NCI-H187 treated with DMSO at 0.1 percent for 48 hours (cell line): Measurements from ENCODE around the gene RILPL1.
"Not testable (repeated sequence)": the region's sequence is repeated elsewhere in the genome, so short reads cannot be mapped to it uniquely, and the experiment has no call there.

Experiments
- DNase-seq: peaks from one replicate; lab custom pipeline; 2025; lab: John Stamatoyannopoulos, UW

The RILPL1 gene

GRCh38 chr12:123492339-123493039 is 41.0 kb downstream of the RILPL1 start:
- not testable (repeated sequence) for DNase-seq

- no peak for DNase-seq
Observed at GRCh38 chr12:123491481-123491880, 42.0 kb downstream of the RILPL1 start.

DNA sequence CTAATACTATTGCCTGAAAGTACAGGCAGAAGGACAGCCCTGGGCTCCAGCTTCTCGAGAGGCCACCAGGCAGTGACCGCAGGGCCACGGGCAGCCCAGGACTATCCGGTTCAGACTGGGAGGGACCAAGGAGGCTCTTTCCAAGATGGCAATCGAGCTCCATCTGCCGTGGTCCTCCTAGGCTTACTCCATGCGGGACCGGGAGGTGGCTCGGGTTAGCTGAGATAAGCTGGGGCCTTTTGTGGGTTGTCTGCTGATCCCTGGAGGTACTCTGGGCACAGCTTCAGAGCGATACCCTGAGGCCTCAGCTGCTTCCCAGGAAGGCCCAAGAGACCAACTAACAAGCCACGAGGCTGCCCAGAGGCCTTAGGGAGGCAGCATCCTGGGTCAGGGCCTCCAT is 42.5 kb downstream of the RILPL1 start:
- no peak for DNase-seq

DNA sequence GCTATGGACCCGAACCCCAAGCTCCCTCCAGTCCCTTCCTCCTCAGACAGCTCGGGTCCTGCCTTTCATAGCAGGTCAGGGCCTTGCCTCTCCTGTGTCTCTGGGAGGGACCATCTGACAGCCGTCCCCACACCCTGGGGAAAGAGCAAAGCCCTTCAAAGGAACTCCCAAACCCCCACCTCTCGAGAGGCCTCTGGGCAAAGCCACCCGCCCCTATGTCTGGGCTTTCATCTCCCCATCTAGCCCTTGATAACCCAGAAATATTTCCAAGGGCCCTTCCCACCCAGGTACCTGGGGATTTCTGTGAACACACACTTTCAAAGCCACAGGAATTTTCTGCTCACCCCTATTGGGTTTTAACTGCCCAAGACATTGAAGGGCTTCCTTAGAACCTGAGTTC is 43.4 kb downstream of the RILPL1 start:
- no peak for DNase-seq

DNA sequence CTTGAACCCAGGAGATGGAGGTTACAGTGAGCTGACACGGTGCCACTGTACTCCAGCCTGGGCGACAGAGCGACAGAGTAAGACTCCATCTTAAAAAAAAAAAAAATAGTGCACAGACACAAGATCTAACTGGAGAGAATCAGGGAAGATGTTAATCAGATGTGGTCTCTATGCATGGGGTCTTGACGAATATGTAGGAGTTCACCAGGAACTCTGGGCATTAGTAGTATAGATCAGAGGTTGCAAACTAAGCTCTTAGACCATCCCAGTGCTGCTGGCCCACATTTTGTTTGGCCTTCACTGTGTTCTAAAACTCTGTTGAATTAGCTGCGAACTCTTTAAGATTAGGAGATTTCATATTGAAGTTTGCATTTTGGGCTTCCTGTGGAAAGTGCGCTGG is 43.9 kb downstream of the RILPL1 start:
- no peak for DNase-seq

DNA sequence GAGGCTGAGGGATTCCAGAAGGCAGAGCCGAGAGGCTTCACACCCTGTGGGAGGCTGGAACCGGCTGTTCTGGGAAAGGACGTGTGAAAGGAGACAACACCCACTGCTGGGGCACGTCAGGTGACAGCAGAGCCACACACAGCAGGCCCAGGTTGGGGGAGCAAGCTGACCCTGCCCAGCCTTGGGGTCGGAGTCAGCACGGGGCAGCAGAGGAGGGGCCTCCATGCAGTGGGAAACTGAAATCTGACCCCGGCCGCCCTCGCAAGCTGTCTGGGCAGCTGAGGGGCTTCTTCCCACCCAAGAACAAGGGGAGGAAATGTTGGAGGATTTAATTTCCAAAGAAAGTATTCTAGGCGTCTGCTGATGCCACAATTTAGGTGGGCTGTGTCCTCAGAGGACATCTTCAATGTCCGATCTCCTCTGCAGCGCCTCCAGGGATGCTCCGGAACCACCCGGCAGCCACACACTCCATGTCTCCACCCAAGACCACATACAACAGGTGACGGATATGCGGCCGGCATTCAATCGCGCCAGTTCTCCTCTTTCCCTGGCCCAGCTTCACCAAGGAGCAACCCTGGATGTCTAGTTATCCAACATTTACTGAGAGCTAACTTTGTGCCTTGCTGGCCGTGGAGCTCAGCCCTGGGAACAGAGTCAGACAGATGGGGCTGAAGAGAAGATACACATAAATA is 44.8 kb downstream of the RILPL1 start:
- no peak for DNase-seq

DNA sequence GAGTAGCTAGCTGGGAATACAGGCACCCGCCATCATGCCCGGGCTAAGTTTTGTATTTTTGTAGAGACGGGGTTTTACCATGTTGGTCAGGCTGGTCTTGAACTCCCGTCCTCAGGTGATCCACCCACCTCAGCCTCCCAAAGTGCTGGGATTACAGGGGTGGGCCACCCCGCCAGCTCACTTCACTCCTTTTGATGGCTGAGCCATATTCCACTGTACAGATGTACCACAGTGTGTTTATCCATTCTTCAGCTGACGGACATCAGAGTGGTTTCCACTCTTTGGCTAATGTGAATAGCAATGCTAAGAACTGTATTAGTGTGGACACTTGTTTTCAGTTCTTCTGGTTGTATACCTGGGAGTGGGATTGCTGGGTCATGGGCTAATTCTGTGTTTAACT is 46.1 kb downstream of the RILPL1 start:
- no peak for DNase-seq

- no peak for DNase-seq
Observed at GRCh38 chr12:123485756-123486155, 47.8 kb downstream of the RILPL1 start.

- no peak for DNase-seq
Observed at GRCh38 chr12:123483602-123484248, 49.8 kb downstream of the RILPL1 start.

DNA sequence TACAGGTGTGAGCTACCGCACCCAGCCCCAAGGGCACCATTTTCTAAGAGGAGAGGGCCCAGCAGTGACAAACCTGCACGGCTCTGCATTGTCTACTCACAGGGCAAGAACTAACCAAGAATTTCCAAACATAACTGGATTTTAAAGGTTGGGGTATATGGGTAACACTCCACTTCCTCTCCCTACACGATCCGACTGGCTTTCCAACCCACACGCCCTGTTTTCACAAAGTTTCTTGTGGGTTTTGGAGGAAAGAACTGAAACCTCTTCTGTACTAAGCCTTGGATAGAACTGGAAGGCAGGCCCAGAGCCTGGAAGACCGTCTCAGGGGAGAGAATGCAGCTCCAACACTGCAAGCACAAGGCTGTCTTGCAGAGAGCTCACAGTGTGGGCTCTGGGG is 50.6 kb downstream of the RILPL1 start:
- no peak for DNase-seq

GRCh38 chr12:123481251-123481650 is 52.3 kb downstream of the RILPL1 start:
- not testable (repeated sequence) for DNase-seq

- DNase-seq: no peak
Observed at GRCh38 chr12:123479442-123480180, 53.9 kb downstream of the RILPL1 start.

- DNase-seq: no peak
Observed at GRCh38 chr12:123478762-123479161, 54.8 kb downstream of the RILPL1 start.

- no peak for DNase-seq
Observed at GRCh38 chr12:123478069-123478468, 55.5 kb downstream of the RILPL1 start.

- no peak for DNase-seq
Observed at GRCh38 chr12:123475246-123475703, 58.2 kb downstream of the RILPL1 start.

- DNase-seq: no peak
Observed at GRCh38 chr12:123474485-123475245, 58.9 kb downstream of the RILPL1 start.

DNA sequence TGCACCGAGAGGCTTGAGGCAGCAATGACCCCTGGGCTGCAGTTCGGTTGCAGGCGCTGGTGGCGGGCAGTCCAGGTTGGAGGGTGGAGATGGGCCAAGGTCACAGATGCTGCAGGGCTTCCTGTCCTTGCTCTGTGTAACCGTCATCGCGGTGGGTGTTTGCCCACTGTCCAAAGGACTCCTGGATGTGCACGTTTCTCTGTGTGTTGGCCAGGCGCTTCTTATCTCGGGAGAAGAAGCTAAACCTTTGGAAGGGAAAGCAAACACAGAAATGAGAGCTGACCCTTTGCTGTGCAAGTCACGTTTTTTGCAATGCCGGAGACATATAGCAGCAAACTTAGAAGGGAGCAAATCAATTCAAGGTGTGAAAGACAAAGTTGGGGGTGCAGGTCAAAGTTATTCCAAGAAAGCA is 61.1 kb downstream of the RILPL1 start:
- DNase-seq: no peak

DNA sequence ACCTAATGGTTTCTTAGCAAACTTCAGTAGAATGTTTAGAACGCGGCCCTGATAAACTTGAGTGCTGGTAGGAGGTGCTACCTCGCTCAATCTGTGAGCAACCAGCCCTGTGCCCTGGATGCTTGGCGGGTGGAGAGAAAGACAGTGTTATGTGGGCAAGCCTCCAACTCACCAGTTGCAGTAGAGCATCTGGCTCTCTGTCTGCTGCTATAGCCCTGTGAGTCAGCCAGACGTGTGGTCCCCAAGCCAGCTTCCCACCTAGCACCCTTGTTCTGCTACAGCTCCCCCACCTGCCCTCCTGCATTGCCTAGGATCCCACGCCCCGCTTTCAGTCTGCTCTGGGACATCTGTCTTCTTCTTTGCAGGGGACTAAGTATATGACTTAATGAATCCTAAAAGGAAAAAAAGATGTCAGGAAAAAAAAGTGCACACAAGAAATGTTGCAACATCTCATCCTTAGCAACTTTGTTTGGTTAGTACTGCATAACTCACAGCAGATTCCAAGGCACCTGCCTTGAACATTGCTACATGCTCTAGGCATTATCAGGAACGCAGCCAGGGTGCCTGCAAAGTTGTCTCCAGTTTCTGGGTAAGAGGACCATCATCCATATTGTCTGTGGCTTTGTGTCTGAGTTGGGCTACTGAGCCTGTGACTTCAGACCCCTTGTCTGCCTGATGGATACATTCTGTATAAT is 62.0 kb downstream of the RILPL1 start:
- DNase-seq: no peak

DNA sequence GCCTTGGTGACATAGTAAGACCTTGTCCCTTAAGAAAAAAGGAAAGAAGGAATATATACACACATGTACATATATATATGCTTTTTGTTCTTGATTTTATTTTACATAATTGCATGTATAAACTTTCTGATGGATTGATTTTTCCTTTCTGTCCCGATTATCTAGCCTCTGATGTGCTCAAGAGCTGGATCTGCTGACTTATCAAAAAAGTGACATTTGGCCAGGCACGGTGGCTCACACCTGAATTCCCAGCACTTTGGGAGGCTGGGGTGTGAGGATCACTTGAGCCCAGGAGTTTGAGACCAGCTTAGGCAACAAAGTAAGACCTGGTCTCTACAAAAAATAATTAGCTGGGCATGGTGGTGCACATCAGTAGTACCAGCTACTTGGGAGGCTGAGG is 63.5 kb downstream of the RILPL1 start:
- no peak for DNase-seq

DNA sequence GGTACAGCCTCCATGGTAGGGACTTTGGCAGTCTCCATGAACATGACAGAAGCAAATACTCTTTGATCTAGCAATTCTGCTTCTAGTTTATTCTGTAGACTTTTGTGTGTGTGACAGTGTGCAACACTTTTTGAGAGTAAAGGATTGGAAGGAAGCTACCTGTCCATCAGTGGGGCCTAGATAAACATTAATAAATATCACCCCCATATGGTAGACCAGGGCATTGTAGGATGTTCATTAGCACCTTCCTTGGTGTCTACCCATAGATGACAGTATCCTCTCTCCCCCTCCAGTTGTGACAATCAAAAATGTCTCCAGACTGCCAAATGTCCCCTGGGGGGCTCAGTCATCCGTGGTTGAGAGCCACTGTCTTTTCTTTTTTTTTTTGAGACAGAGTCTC is 64.7 kb downstream of the RILPL1 start:
- no peak for DNase-seq

GRCh38 chr12:123465084-123465483 is 68.4 kb downstream of the RILPL1 start:
- no peak for DNase-seq
